Ammon's horn (tissue), 1 donor: ENCODE measurements around the gene GATM.

Experiments used
- DNase-seq: peaks from one replicate; pipeline ENCODE4 v3.0.0-alpha.2; 2016; ENCODE audit warnings: low spot score

GATM gene

GRCh38 chr15:45378149-45378912 is at the start of gene GATM:
TSS of gene GATM (minus strand) at chr15:45378544. CDS start at chr15:45378453, 91 bp downstream.
- peak; percentile 86 for DNase-seq

GRCh38 chr15:45427085-45427484 is 48.7 kb upstream of the GATM start:
- no peak for DNase-seq

GRCh38 chr15:45425135-45425534 is 46.8 kb upstream of the GATM start:
- no peak for DNase-seq

- DNase-seq: no peak
Observed at GRCh38 chr15:45424429-45424828, 46.1 kb upstream of the GATM start.

GRCh38 chr15:45417303-45417950 is 39.1 kb upstream of the GATM start:
- no peak for DNase-seq

GRCh38 chr15:45414215-45414885 is 36.0 kb upstream of the GATM start:
- DNase-seq: no peak

- DNase-seq: no peak
Observed at GRCh38 chr15:45409596-45409995, 31.3 kb upstream of the GATM start.

GRCh38 chr15:45407786-45408185 is 29.4 kb upstream of the GATM start:
- no peak for DNase-seq

GRCh38 chr15:45402955-45403877 is 24.9 kb upstream of the GATM start:
- DNase-seq: no peak

- DNase-seq: peak; percentile 99
Observed at GRCh38 chr15:45402162-45402954, 24.0 kb upstream of the GATM start.

GRCh38 chr15:45401665-45402161 is 23.4 kb upstream of the GATM start:
- no peak for DNase-seq

- DNase-seq: peak; percentile 85
Observed at GRCh38 chr15:45399381-45400212, 21.3 kb upstream of the GATM start.

GRCh38 chr15:45397116-45397665 is 18.8 kb upstream of the GATM start:
- no peak for DNase-seq

- no peak for DNase-seq
Observed at GRCh38 chr15:45395943-45396342, 17.6 kb upstream of the GATM start.

GRCh38 chr15:45394681-45395080 is 16.3 kb upstream of the GATM start:
- no peak for DNase-seq

GRCh38 chr15:45393851-45394250 is 15.5 kb upstream of the GATM start:
- DNase-seq: no peak

- DNase-seq: no peak
Observed at GRCh38 chr15:45392584-45392855, 14.2 kb upstream of the GATM start.

GRCh38 chr15:45391746-45392583 is 13.6 kb upstream of the GATM start:
- peak; percentile 63 for DNase-seq

GRCh38 chr15:45389351-45389750 is 11.0 kb upstream of the GATM start:
- no peak for DNase-seq
